ENCODE measurements around the gene AGFG2.

DNA sequence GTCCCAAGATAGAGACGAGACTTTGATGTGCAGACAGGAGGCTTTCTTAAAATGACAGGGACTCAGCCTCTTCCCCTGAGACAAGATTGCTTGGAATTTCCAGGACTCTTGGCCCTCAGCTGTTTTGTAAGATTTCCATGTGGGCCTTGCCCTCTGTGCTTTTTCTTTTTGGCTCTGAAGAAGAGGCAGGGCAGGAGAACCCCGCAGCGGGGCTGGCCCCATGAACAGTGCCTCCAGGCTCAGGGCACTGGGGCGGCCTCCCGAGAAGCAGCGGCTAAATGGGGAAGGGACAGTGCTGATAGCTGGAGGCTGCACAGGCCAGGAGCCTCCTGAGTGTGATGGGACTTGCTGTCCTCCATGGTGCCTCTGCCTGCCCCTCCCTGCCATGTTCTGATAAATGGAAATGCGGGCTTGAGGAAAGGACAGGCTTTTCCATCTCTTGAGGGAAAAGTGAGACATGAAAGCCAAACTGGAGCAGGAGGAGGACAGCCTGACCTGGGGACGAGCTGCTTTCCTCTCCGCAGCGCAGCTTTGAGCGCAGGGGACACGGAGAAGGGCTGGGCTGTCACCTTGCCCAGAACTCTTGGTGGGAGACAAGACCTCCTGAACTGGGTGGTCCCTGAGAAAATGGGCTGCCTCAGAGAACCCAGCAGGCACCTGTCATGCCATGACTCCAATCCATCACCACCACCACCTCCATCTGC lies 22.6 kb downstream of the AGFG2 start:
- no peak for TF ChIP-seq GATA3 (IDR thresholded peaks at IDR 0.05; ENCODE audit: low read depth, low read length)
- no peak for TF ChIP-seq GATA2 (IDR thresholded peaks at IDR 0.05; ENCODE audit: low read depth, low read length)

Measured in SH-SY5Y (cell line).